Ovary (tissue), 3 donors: ENCODE measurements around the gene SCRN2.

Experiments used
- EP300 ChIP-seq: sonication (generic); formaldehyde crosslinking; IDR thresholded peaks from one replicate; pipeline ENCODE4 v1.6.1; 2017; ENCODE audit warnings: antibody characterized with exemption
- POLR2A ChIP-seq: fragments of 450-650 bp; IDR thresholded peaks from one replicate; pipeline ENCODE4 v1.6.1; 2017; ENCODE audit warnings: antibody characterized with exemption, mild to moderate bottlenecking, moderate library complexity
- TF ChIP-seq, protein P1 (sequence below), 3 donors: fragments of 450-650 bp in 2 of 3; fragments of 200-600 bp in 1 of 3; IDR thresholded peaks; one replicate each; pipeline versions ENCODE4 v1.5.1 to v1.8.0; 2016 to 2022; ENCODE audit warnings: antibody characterized with exemption in 3 of 3, mild to moderate bottlenecking in 1 of 3
- donor health status: DM: no; HTN: no; CAD: no.

DNA sequence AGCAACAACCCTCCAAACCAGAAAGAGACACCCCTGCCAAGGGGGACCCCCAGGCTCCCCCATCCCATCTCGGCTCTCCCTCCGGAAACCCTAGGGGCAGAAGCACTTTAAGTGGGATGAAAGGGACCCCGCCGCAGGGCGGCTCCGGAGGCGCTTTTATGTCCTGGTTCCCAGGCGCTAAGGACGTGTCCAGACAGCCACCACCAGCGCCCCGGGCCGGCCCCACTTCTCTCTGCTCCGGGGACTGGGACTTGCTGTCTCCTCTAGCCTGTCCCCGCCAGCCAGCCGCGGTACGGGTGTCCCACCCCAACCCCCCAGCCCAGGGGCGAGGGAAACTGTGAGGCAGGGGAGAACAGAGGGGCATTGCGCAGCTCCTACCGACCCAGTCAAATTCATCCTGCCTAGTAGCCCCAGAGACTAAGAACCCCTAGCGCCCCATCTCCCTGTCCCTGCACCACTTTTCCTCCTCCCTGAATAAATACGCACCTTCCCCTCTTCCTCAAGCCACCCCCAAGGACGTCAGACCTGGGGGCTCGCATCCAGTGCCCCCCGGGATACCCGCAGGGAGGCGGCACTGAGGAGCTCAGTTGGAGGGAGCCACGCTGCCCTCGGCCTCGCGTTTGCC lies 5.8 kb upstream of the SCRN2 start:
- TF ChIP-seq, protein P1, sequence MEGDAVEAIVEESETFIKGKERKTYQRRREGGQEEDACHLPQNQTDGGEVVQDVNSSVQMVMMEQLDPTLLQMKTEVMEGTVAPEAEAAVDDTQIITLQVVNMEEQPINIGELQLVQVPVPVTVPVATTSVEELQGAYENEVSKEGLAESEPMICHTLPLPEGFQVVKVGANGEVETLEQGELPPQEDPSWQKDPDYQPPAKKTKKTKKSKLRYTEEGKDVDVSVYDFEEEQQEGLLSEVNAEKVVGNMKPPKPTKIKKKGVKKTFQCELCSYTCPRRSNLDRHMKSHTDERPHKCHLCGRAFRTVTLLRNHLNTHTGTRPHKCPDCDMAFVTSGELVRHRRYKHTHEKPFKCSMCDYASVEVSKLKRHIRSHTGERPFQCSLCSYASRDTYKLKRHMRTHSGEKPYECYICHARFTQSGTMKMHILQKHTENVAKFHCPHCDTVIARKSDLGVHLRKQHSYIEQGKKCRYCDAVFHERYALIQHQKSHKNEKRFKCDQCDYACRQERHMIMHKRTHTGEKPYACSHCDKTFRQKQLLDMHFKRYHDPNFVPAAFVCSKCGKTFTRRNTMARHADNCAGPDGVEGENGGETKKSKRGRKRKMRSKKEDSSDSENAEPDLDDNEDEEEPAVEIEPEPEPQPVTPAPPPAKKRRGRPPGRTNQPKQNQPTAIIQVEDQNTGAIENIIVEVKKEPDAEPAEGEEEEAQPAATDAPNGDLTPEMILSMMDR (IDR thresholded peaks at IDR 0.05), result no peak
- TF ChIP-seq EP300 (no peak), POLR2A (no peak)
